ENCODE results near the gene DYNC2H1.

Gene DYNC2H1

GRCh38 chr11:103529181-103529684 is 420.0 kb downstream of the DYNC2H1 start:
- WGBS, 2 experiments (ENCODE audit: insufficient coverage in 2 of 2) = 51 to 68% methylated on average over 2 of the region's 4 CpGs
- no peaks in the 10 kb centered on the region for H3K9me3 ChIP-seq (ENCODE audit: control insufficient read depth, low read length)
- peak overlapping the region; percentile 89 for H3K27ac ChIP-seq (ENCODE audit: low read depth, low read length, severe bottlenecking)
- H3K36me3 ChIP-seq (ENCODE audit: control insufficient read depth, insufficient read depth, low read length) = no peaks in the 10 kb centered on the region
- peaks cover 33% of the 10 kb centered on the region for H3K4me1 ChIP-seq (ENCODE audit: control insufficient read depth, insufficient read depth, low read length, poor library complexity, severe bottlenecking)
- H3K4me3 ChIP-seq (ENCODE audit: extremely low read depth, insufficient read depth, low read length, poor library complexity, severe bottlenecking) = no peak overlapping the region
